IMR-90 (cell line): Measurements from ENCODE around the gene ADGRG4. TPM values are rescaled to one million over a fixed set of nuclear protein-coding genes. Genes with fewer than 3 reads are reported as not detected.

Source experiments
- ATAC-seq: fragments of 200-7000 bp; cut with Tn5 transposase; 2 replicates; pipeline ENCODE4 v1.9.1; 2020; ENCODE audit warnings: low read depth, mild to moderate bottlenecking, moderate library complexity
- BruUV-seq: library from RNA; stranded (reverse); fragments of 400-500 nt; replicated peaks from 2 replicates; lab custom pipeline; 2021; lab: Mats Ljungman, UMichigan
- CTCF ChIA-PET: fragments of 300-600 bp; formaldehyde crosslinking; extraction: SDS; loops from one replicate; lab custom pipeline; 2021; ENCODE audit warnings: antibody characterized with exemption; lab: Yijun Ruan, JAX
- POLR2A ChIA-PET: fragments of 300-600 bp; sonication (Branson Sonifier 250); formaldehyde crosslinking; loops from one replicate; lab custom pipeline; 2022; ENCODE audit warnings: antibody characterized with exemption; ENCODE audit not compliant: unreplicated experiment; lab: Charles Lee
- DNase-seq: peaks from one replicate; pipeline ENCODE4 v3.0.0; 2013
- H2AFZ ChIP-seq: replicated peaks from 2 replicates; pipeline ENCODE3; 2013; ENCODE audit warnings: low read length, mild to moderate bottlenecking; ENCODE audit not compliant: poor library complexity
- H2AK5ac ChIP-seq: 2 replicates; pipeline ENCODE4 v1.6.1; 2013; ENCODE audit warnings: low read depth, low read length, inconsistent platforms
- H2AK9ac ChIP-seq: replicated peaks from 2 replicates; pipeline ENCODE3; 2013; ENCODE audit warnings: mild to moderate bottlenecking, low read depth, low read length, moderate library complexity; ENCODE audit not compliant: poor library complexity
- H2BK120ac ChIP-seq: 2 replicates; pipeline ENCODE4 v1.6.1; 2013; ENCODE audit warnings: low read depth, low read length, inconsistent platforms
- H2BK15ac ChIP-seq: 3 replicates; pipeline ENCODE4 v1.6.1; 2013; ENCODE audit warnings: low read depth, low read length, inconsistent platforms
- H2BK20ac ChIP-seq: 2 replicates; pipeline ENCODE4 v1.6.1; 2013; ENCODE audit warnings: low read depth, mild to moderate bottlenecking, inconsistent platforms, low read length, moderate library complexity
- H2BK5ac ChIP-seq: 2 replicates; pipeline ENCODE4 v1.6.1; 2013; ENCODE audit warnings: mild to moderate bottlenecking, low read depth, low read length, inconsistent platforms; ENCODE audit not compliant: poor library complexity, severe bottlenecking
- H3K14ac ChIP-seq: replicated peaks from 2 replicates; pipeline ENCODE4 v1.6.1; 2013; ENCODE audit warnings: low read depth, low read length, inconsistent platforms
- H3K18ac ChIP-seq: 2 replicates; pipeline ENCODE4 v1.6.1; 2013; ENCODE audit warnings: low read depth, low read length, control low read depth
- H3K23ac ChIP-seq: 2 replicates; pipeline ENCODE4 v1.6.1; 2013; ENCODE audit warnings: low read depth, low read length, inconsistent platforms
- H3K27ac ChIP-seq: 2 replicates; pipeline ENCODE4 v1.5.1; 2013; ENCODE audit warnings: mild to moderate bottlenecking, control low read depth, low read length; ENCODE audit not compliant: insufficient read depth
- H3K27me3 ChIP-seq: 2 replicates; pipeline ENCODE4 v1.6.1; 2013; ENCODE audit warnings: low read length; ENCODE audit not compliant: control insufficient read depth, insufficient read depth
- H3K36me3 ChIP-seq: 2 replicates; pipeline ENCODE4 v1.6.1; 2013; ENCODE audit warnings: low read length, mixed read lengths; ENCODE audit not compliant: control insufficient read depth, insufficient read depth
- H3K4ac ChIP-seq: 2 replicates; pipeline ENCODE4 v1.6.1; 2013; ENCODE audit warnings: low read depth, low read length, inconsistent platforms
- H3K4me1 ChIP-seq: 2 replicates; pipeline ENCODE4 v1.6.1; 2013; ENCODE audit warnings: low read length, mixed read lengths; ENCODE audit not compliant: control insufficient read depth, insufficient read depth
- H3K4me2 ChIP-seq: 2 replicates; pipeline ENCODE4 v1.6.1; 2013; ENCODE audit warnings: low read depth, mild to moderate bottlenecking, control low read depth, low read length, moderate library complexity
- H3K4me3 ChIP-seq: 2 replicates; pipeline ENCODE4 v1.5.1; 2013; ENCODE audit warnings: low read depth, mild to moderate bottlenecking, control low read depth, low read length, moderate library complexity; ENCODE audit not compliant: insufficient read depth
- H3K56ac ChIP-seq: 2 replicates; pipeline ENCODE4 v1.6.1; 2013; ENCODE audit warnings: low read length, inconsistent platforms; ENCODE audit not compliant: insufficient read depth; ENCODE audit errors: extremely low read depth
- H3K79me1 ChIP-seq, 2 experiments: 2 replicates each; pipeline ENCODE4 v1.6.1; 2013; ENCODE audit warnings: low read length in 2 of 2, inconsistent platforms in 1 of 2, low read depth in 1 of 2
- H3K9ac ChIP-seq: 2 replicates; pipeline ENCODE4 v1.6.1; 2013; ENCODE audit warnings: low read depth, low read length, control low read depth
- H3K9me1 ChIP-seq: 2 replicates; pipeline ENCODE4 v1.6.1; 2013; ENCODE audit warnings: low read length, inconsistent platforms; ENCODE audit not compliant: insufficient read depth
- H3K9me3 ChIP-seq: 2 replicates; pipeline ENCODE4 v1.6.1; 2013; ENCODE audit warnings: low read length; ENCODE audit not compliant: control insufficient read depth, insufficient read depth
- H4K20me1 ChIP-seq: 2 replicates; pipeline ENCODE4 v1.6.1; 2013; ENCODE audit warnings: low read length, inconsistent platforms; ENCODE audit not compliant: insufficient read depth
- H4K5ac ChIP-seq: 2 replicates; pipeline ENCODE4 v1.6.1; 2013; ENCODE audit warnings: mild to moderate bottlenecking, low read depth, low read length, control low read depth
- H4K8ac ChIP-seq, 2 experiments: 2 replicates each; pipeline ENCODE4 v1.6.1; 2013; ENCODE audit warnings: low read depth in 2 of 2, low read length in 2 of 2, control low read depth in 1 of 2, inconsistent platforms in 1 of 2
- H4K91ac ChIP-seq: 2 replicates; pipeline ENCODE4 v1.6.1; 2013; ENCODE audit warnings: low read depth, low read length, inconsistent platforms; ENCODE audit not compliant: insufficient read depth
- BHLHE40 ChIP-seq: fragments of 150-350 bp; IDR thresholded peaks from 2 replicates; pipeline ENCODE4 v1.6.1; 2016; ENCODE audit warnings: mild to moderate bottlenecking, low read depth, low read length
- CHD1 ChIP-seq: IDR thresholded peaks from 2 replicates; pipeline ENCODE4 v1.6.1; 2012; ENCODE audit warnings: low read depth, low read length, improper control_type of control experiment
- FOS ChIP-seq: fragments of 150-350 bp; IDR thresholded peaks from 2 replicates; pipeline ENCODE4 v1.6.1; 2016; ENCODE audit warnings: low read depth, low read length
- MAFK ChIP-seq: IDR thresholded peaks from 2 replicates; pipeline ENCODE4 v1.6.1; 2012; ENCODE audit warnings: low read depth, low read length, improper control_type of control experiment
- NFE2L2 ChIP-seq: fragments of 150-350 bp; IDR thresholded peaks from 2 replicates; pipeline ENCODE4 v1.6.1; 2016; ENCODE audit warnings: low read depth, mild to moderate bottlenecking, low read length
- SMC3 ChIP-seq: fragments of 150-350 bp; IDR thresholded peaks from 2 replicates; pipeline ENCODE4 v1.6.1; 2016; ENCODE audit warnings: low read depth, mild to moderate bottlenecking, antibody characterized with exemption, low read length, moderate library complexity
- WGBS, 2 experiments: methylation state at CpG; one replicate each; pipeline versions ENCODE4 v1.1.5 to v1.1.7; 2013; ENCODE audit warnings: missing lambda C conversion rate in 2 of 2; ENCODE audit not compliant: insufficient read length in 1 of 2; ENCODE audit errors: extremely low coverage in 2 of 2; 5-methylcytosine and 5-hydroxymethylcytosine counted together
- dilution Hi-C: fragments of 300-500 bp; cut with HindIII; formaldehyde crosslinking; loops from one replicate; pipeline ENCODE4 v1.14.3; 2018; ENCODE audit warnings: low sequenced_read_pairs; ENCODE audit not compliant: unreplicated experiment
- in situ Hi-C: fragments of 300-500 bp; cut with MboI; formaldehyde crosslinking; loops from 3 replicates; pipeline ENCODE4 v1.14.3; 2019; ENCODE audit warnings: low sequenced_read_pairs, inconsistent platforms, mixed read lengths
- intact Hi-C: fragments of 100-400 bp; cut with micrococcal nuclease; formaldehyde crosslinking; loops from 2 replicates; pipeline ENCODE4 v1.10.0; 2022
- polyA plus RNA-seq, 3 experiments: library from polyadenylated mRNA; depleted of rRNA; stranded (reverse); fragments of >200 nt; gene quantifications; 2 replicates each; pipeline ENCODE4 v1.2.3, GENCODE V29; 2012; ENCODE audit warnings: low replicate concordance in 1 of 3
- total RNA-seq: library from RNA; depleted of rRNA; stranded (reverse); fragments of >200 nt; gene quantifications from 2 replicates; pipeline ENCODE4 v1.2.3, GENCODE V29; 2012
- TF ChIP-seq, protein P1 (sequence below): fragments of 150-350 bp; IDR thresholded peaks from 2 replicates; pipeline ENCODE4 v1.6.1; 2017; ENCODE audit warnings: mild to moderate bottlenecking, antibody characterized with exemption, low read length, low read depth

The ADGRG4 gene
- total and polyA plus RNA-seq, 2 of the 4 experiments (the other 2 are of a cell fraction) = under 0.01 TPM; not detected in 1

DNA sequence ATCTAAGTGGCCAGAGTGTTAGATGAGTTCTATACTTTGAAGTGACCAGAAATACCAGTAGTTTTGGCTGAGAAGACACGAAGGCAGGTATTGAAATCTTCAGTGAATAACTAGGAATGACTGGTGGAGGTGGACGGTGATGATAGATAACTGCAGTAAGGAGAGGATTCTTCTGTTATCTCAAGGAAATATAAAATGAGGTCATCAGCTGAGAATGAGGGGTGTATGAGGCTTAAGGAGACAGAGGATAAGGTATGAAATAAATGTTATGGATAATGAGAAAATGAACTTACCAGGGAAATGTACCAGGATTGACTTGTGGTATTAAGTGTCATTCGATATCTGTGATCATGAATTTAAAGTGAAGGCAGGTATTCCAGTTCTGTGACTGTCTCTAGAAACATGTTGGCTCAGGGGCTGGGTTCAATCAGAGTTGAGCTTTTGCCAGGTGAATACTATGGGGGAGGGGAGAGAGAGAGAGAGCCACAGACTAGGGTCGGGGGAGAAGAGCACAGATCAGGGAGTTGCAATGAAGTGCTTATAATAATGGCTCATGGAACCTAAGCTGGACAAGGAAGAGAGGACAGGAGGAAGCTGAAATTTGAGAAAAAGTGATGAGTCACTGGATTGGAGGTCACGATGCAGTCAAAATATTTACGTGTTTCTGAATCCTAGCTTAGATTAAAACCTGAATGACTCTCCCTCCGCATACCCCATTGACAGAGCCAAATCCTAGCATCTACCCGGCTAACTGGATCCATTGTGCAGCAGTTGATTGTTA is 149.5 kb downstream of the ADGRG4 start:
- 61% methylated on average over 3 of the region's 8 CpGs; no CpG with 5 or more reads in 1 of the 2 experiments for WGBS, 2 experiments
- ATAC-seq = peak; percentile 60
- intact Hi-C loops = no loop called here

More for the DNA sequence above, 149.5 kb downstream of the ADGRG4 start:
- Histone ChIP-seq H3K27me3 (no peaks in the 10 kb centered on the region), H2BK5ac (no peak overlapping the region), H3K14ac (no peak overlapping the region), H3K36me3 (no peaks in the 10 kb centered on the region), H3K18ac (no peak overlapping the region), H2BK20ac (no peak overlapping the region), H4K8ac (no peak overlapping the region), H3K9ac (no peak overlapping the region), H3K9me1 (no peaks in the 10 kb centered on the region), H2AK9ac (no peak overlapping the region), H3K4me2 (peak overlapping the region; percentile 22; the same call in 1 of the 2 replicates), H2BK15ac (no peak overlapping the region), H4K20me1 (no peaks in the 10 kb centered on the region), H3K4me3 (no peak overlapping the region), H3K79me1 (no peaks in the 10 kb centered on the region), H3K56ac (no peak overlapping the region), H3K23ac (no peak overlapping the region), H4K5ac (no peak overlapping the region), H3K27ac (no peak overlapping the region), H2AFZ (no peak overlapping the region), H2BK120ac (no peak overlapping the region), H2AK5ac (no peak overlapping the region), H3K4ac (no peak overlapping the region), H3K9me3 (no peaks in the 10 kb centered on the region), H3K4me1 (no peaks in the 10 kb centered on the region), H4K91ac (no peak overlapping the region)
- CTCF ChIA-PET = no interaction called here
- POLR2A ChIA-PET = no interaction called here
- TF ChIP-seq MAFK (no peak), CHD1 (no peak), FOS (no peak), SMC3 (no peak), NFE2L2 (peak; percentile 81), BHLHE40 (no peak)
- TF ChIP-seq, protein P1, sequence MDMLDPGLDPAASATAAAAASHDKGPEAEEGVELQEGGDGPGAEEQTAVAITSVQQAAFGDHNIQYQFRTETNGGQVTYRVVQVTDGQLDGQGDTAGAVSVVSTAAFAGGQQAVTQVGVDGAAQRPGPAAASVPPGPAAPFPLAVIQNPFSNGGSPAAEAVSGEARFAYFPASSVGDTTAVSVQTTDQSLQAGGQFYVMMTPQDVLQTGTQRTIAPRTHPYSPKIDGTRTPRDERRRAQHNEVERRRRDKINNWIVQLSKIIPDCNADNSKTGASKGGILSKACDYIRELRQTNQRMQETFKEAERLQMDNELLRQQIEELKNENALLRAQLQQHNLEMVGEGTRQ = no peak
- BruUV-seq = no TSS peak
- in situ Hi-C loops = no loop called here
- dilution Hi-C loops = no loop called here
- DNase-seq = peak; percentile 23
